Measurements from ENCODE around the gene FAM200B. TPM values are rescaled to one million over a fixed set of nuclear protein-coding genes. Genes with fewer than 3 reads are reported as not detected.

Gene FAM200B
- total RNA-seq, 1 experiment from 2014 or later, result 22.6 TPM

DNA sequence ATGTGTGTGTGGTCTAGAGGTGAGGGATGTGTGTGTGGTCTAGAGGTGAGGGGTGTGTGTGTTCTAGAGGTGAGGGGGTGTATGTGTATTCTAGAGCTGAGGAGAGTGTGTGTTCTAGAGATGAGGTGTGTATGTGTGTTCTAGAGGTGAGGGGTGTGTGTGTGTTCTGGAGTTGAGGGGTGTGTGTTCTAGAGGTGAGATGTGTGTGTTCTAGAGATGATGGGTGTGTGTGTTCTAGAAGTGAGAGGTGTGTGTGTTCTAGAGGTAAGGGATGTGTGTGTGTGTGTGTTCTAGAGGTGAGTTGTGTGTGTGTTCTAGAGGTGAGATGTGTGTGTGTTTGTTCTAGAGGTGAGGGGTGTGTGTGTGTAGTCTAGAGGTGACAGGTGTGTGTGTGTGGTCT is 22.5 kb downstream of the FAM200B start:
- H3K4me3 Mint-ChIP-seq (ENCODE audit: low read depth, unreplicated experiment), result no peak overlapping the region
- no peak for DNase-seq
- CTCF ChIA-PET, result no interaction called here
- no peaks in the 10 kb centered on the region for H3K4me1 Mint-ChIP-seq (ENCODE audit: low read depth, unreplicated experiment)
- TF ChIP-seq, protein P1, sequence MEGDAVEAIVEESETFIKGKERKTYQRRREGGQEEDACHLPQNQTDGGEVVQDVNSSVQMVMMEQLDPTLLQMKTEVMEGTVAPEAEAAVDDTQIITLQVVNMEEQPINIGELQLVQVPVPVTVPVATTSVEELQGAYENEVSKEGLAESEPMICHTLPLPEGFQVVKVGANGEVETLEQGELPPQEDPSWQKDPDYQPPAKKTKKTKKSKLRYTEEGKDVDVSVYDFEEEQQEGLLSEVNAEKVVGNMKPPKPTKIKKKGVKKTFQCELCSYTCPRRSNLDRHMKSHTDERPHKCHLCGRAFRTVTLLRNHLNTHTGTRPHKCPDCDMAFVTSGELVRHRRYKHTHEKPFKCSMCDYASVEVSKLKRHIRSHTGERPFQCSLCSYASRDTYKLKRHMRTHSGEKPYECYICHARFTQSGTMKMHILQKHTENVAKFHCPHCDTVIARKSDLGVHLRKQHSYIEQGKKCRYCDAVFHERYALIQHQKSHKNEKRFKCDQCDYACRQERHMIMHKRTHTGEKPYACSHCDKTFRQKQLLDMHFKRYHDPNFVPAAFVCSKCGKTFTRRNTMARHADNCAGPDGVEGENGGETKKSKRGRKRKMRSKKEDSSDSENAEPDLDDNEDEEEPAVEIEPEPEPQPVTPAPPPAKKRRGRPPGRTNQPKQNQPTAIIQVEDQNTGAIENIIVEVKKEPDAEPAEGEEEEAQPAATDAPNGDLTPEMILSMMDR (IDR thresholded peaks at IDR 0.05; ENCODE audit: unreplicated experiment), result no peak
- no peaks in the 10 kb centered on the region for H3K36me3 Mint-ChIP-seq (ENCODE audit: insufficient read depth, unreplicated experiment)
- H3K27me3 Mint-ChIP-seq (ENCODE audit: unreplicated experiment), result no peaks in the 10 kb centered on the region
- no peak overlapping the region for H3K27ac Mint-ChIP-seq (ENCODE audit: unreplicated experiment)
- BruUV-seq (replicated peaks), result no TSS peak
- intact Hi-C loops (cut with micrococcal nuclease; ENCODE audit: unreplicated experiment), result no loop called here
- no peaks in the 10 kb centered on the region for H3K9me3 Mint-ChIP-seq (ENCODE audit: low read depth, unreplicated experiment)

GRCh38 chr4:15706646-15707362 is 25.2 kb downstream of the FAM200B start:
- no peak overlapping the region for H3K27ac Mint-ChIP-seq (ENCODE audit: unreplicated experiment)
- no peaks in the 10 kb centered on the region for H3K9me3 Mint-ChIP-seq (ENCODE audit: low read depth, unreplicated experiment)
- CTCF ChIA-PET, result no interaction called here
- intact Hi-C loops (cut with micrococcal nuclease; ENCODE audit: unreplicated experiment), result no loop called here
- TF ChIP-seq, protein P1 (IDR thresholded peaks at IDR 0.05; ENCODE audit: unreplicated experiment), result no peak
- DNase-seq, result no peak
- no peaks in the 10 kb centered on the region for H3K4me1 Mint-ChIP-seq (ENCODE audit: low read depth, unreplicated experiment)
- H3K4me3 Mint-ChIP-seq (ENCODE audit: low read depth, unreplicated experiment), result no peak overlapping the region
- H3K27me3 Mint-ChIP-seq (ENCODE audit: unreplicated experiment), result no peaks in the 10 kb centered on the region
- H3K36me3 Mint-ChIP-seq (ENCODE audit: insufficient read depth, unreplicated experiment), result no peaks in the 10 kb centered on the region
- no TSS peak for BruUV-seq (replicated peaks)

DNA sequence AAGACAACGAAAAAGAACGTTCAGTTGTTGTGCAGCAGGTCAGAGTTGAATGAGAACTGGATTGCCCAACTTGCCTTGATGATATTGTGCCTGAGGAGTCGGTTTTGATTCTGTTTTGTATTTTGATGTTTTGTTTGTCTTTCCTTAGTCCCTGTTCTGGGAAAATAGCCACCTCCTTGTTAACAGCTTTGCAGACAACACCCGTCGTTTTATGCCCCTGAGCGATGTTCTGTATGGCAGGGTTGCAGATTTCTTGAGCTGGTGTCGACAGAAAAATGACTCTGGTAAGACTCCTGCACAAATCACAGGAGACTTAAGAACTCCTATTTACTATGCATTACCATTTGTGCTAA is 25.7 kb downstream of the FAM200B start:
- no peaks in the 10 kb centered on the region for H3K36me3 Mint-ChIP-seq (ENCODE audit: insufficient read depth, unreplicated experiment)
- no TSS peak for BruUV-seq (replicated peaks)

GRCh38 chr4:15711762-15712161 is 30.1 kb downstream of the FAM200B start:
- no peak overlapping the region for H3K27ac Mint-ChIP-seq (ENCODE audit: unreplicated experiment)
- CTCF ChIA-PET, result interaction anchor here (0.5 kb wide), 1 partner anchor 10 kb away, joined by 5 read pairs; no protein-coding TSS in a partner anchor
- BruUV-seq (replicated peaks), result no TSS peak
- no peaks in the 10 kb centered on the region for H3K4me1 Mint-ChIP-seq (ENCODE audit: low read depth, unreplicated experiment)
- intact Hi-C loops (cut with micrococcal nuclease; ENCODE audit: unreplicated experiment), result no loop called here
- H3K27me3 Mint-ChIP-seq (ENCODE audit: unreplicated experiment), result no peaks in the 10 kb centered on the region
- H3K9me3 Mint-ChIP-seq (ENCODE audit: low read depth, unreplicated experiment), result no peaks in the 10 kb centered on the region
- H3K4me3 Mint-ChIP-seq (ENCODE audit: low read depth, unreplicated experiment), result no peak overlapping the region
- H3K36me3 Mint-ChIP-seq (ENCODE audit: insufficient read depth, unreplicated experiment), result no peaks in the 10 kb centered on the region
- TF ChIP-seq, protein P1 (IDR thresholded peaks at IDR 0.05; ENCODE audit: unreplicated experiment), result no peak
- no peak for DNase-seq

More for the DNA sequence above, 25.7 kb downstream of the FAM200B start:
- H3K4me1 Mint-ChIP-seq (ENCODE audit: low read depth, unreplicated experiment), result no peaks in the 10 kb centered on the region
- H3K27ac Mint-ChIP-seq (ENCODE audit: unreplicated experiment), result no peak overlapping the region
- H3K9me3 Mint-ChIP-seq (ENCODE audit: low read depth, unreplicated experiment), result no peaks in the 10 kb centered on the region
- no peak for DNase-seq
- no peak overlapping the region for H3K4me3 Mint-ChIP-seq (ENCODE audit: low read depth, unreplicated experiment)
- H3K27me3 Mint-ChIP-seq (ENCODE audit: unreplicated experiment), result no peaks in the 10 kb centered on the region
- TF ChIP-seq, protein P1 (IDR thresholded peaks at IDR 0.05; ENCODE audit: unreplicated experiment), result no peak
- intact Hi-C loops (cut with micrococcal nuclease; ENCODE audit: unreplicated experiment), result no loop called here
- CTCF ChIA-PET, result no interaction called here

Measured in Calu3 (cell line).